NCI-H1694 treated with DMSO at 0.1 percent for 48 hours (cell line): ENCODE data around the gene VIT.

Experiments
- DNase-seq: peaks from one replicate; lab custom pipeline; 2025; lab: John Stamatoyannopoulos, UW

The VIT gene

DNA sequence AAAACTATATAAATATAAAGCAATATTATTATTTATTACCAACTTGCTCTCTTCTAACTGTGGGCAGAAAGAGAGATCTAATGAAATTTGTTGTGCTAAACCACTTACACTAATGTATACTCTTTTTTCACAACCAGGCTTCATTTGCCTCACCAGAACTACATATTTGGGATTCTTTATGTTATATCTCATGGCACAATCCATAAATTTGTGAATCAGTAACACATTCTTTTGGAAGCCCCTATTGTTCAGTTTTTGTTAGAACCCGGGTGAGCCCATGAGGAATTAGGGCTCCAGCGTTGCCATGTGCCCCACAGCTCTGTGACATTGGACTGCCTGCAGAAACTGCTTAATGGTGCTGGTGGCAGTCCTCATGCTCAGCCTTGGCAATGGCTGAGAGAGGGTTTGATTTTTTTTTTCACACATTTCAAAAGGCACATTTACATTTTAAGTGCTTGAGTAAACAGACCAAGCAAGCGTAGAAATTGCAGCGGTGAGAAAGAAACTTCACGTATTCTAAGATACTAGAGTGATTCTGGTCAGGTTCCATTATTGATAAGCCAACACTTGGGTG, 15.3 kb downstream of the VIT start:
- no peak for DNase-seq

DNA sequence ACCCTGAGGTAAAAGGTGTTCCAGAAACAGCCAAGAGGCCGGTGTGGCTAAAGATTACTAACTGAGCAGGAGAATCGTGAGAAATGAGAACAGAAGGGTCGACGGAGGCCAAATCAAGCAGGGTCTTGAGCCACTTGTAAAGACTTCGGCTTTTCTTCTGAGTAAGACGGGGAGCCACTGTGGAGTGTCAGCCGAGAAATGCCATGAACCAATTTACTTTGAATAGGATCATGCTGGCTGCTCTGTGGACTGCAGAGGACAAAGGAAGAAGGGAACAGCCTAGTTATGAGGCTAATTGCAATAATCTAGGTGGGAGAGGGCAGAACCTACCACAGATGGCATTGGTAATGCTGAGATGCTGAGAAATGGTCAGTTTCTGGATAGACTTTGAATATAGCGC, 16.8 kb downstream of the VIT start:
- DNase-seq, result no peak

DNA sequence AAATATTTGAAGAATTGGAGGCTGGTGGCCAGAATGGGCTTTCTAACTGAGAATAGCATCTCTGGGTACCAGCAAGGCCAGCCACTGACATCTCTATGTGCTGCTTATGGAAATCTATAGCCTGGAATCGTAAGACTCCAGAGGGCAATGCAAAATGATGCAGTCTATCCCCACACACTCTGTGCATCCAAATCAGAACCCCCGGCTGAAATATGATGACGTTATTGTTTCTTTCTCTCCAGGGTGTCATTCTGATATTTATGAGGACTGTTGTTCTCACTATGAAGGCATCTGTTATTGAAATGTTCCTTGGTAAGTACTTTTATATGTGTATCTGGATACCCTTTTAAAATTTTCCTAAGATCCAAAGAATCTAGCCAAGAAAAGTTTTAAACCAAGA, 19.6 kb downstream of the VIT start:
- no peak for DNase-seq

DNA sequence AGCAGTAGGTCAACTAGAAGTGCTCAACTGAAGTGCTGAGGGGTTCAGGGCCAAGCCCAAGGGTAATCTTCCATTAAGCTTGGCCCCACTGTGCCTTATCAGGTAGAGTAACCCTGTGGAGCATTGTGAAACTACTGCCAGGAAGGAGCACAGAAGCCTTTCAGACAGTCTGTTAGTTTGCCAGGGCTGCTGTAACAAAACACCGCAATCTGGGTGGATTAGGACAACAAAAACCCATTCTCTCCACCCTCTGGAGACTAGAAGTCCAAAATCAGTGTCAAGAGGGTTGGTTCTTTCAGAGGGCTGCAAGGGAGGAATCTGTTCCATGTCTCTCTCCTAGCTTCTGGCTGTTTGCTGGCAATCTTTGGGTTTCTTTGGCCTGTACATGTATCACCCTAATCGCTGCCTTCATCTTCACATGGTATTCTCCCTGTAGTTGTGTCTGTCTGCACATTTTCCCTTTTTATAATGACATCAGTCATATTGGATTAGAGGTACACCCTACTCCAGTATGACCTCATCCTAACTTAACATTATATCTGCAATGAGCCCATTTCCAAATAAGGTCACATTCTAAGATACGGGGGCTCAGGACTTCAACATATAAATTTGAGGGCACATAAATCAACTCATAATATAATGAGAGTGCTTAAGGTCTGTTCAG, 21.2 kb downstream of the VIT start:
- DNase-seq, result no peak

DNA sequence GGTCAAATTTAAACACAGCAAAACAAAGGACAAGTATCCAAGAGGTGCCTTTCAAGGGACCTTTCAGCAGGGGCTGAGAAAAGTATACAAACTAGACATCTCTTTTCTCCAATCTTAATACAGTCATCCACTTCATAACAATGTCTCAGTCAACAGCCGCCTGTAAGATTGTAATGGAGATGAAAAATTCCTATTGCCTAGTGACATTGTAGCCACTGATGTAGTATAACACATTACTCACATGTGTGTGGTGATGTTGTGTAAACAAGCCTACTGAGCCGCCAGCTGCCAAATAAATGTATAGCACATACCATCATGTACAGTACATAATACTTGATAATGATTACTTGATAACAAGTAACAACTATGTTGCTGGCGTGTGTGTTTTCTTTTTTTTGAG, 31.0 kb downstream of the VIT start:
- DNase-seq, result no peak

DNA sequence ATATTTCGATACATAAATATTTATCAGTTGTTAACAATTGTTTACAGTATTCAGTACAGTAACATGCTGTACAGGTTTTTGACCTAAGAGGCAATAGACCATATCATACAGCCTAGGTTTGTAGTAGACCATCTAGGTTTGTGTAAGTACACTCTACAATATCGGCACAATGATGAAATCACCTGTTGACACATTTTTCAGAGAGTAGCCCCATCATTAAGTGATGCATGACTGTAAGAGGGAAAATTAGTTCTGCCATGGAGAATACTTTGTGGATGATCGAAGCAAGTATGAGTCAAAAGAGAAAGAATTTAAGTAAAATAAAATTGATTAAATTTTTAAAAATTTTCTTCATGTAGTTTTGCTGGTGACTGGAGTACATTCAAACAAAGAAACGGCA, 32.6 kb downstream of the VIT start:
- no peak for DNase-seq

DNA sequence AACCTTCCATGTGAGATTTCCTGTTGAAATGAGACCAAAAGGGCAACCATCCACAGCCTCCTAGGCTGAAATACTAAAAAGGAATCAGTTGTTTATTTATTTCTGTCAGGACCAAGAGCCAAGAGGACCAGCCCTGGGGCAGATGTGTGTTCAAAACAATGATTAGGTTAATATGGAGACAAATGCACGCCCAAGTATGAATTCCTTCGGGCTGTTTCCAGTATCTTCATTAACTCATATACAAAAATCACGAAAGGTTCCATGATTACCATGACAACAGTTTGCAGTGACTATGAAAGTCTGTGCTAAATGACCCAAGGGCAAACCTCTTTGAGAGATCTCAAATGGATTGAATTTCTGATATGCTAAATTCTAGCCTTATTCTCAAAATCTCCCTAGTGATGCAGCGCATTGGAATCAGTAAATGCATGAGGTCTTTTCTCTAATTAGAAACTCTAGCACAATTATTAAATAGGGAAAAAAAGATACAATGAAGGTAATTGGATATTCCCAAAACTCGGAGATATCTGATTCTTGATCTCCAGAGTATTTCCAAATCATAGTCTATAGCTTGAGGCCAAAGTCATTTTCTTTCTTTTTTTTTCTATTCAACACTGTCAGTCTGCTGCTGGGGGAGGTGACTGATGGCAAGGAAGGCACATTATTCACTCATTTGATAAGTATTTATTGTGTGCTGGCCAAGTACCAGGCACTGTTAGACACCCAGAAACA, 35.6 kb downstream of the VIT start:
- DNase-seq, result no peak

DNA sequence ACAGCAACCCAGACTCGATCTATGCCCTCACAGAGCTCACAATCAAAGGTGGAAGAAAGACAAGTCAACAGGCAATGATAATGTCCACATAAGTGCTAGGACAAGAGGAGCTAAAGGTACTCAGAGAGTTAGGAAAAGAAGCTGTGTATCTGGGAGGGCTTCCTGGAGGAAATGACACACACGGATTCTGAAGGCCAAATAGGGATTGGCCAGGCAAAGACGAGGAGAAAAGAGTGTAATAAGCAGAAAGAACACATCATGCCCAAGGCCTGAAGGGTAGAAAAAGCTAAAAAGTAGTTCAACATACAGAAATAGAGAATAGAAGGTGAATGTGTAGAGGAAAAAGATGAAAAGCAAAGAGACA, 36.1 kb downstream of the VIT start:
- DNase-seq, result no peak

DNA sequence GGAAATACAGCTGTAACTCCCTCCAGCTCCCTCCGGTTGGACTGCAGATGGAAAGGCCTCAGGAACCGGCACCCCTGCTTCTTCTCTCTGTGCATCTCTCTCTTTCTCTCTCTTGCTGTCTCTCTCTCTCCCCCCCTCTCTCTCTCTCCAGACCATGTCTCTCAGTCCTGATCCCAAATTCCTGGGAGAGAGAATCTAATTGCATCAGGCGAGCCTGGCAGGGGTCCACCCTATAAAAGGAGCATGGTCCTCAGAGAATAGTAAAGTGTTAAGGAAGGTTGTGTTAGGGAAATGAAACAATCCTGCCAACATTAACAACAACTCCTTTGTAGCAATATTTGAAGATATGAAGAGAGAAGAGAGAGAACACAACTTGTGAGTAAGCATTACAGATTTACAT, 36.7 kb downstream of the VIT start:
- no peak for DNase-seq

DNA sequence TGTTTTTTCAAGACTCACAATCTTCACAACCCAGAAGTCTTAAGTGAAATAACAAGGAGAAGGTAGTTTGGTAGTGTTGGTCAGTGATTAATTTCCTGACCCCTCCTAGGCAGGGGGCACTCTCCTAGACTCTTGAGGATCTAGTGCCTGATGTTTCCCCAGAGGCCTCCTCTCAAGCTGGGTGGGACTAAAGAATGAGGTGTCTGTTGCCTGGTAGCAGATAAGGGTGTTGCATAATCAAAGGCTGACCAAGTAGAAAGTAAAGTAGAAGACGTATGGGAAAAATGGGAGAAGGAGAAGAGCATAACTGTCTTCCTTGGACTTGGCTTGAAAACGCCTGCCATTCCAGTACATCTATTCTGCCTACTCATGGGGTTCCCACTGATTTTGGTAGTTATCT, 37.8 kb downstream of the VIT start:
- no peak for DNase-seq

DNA sequence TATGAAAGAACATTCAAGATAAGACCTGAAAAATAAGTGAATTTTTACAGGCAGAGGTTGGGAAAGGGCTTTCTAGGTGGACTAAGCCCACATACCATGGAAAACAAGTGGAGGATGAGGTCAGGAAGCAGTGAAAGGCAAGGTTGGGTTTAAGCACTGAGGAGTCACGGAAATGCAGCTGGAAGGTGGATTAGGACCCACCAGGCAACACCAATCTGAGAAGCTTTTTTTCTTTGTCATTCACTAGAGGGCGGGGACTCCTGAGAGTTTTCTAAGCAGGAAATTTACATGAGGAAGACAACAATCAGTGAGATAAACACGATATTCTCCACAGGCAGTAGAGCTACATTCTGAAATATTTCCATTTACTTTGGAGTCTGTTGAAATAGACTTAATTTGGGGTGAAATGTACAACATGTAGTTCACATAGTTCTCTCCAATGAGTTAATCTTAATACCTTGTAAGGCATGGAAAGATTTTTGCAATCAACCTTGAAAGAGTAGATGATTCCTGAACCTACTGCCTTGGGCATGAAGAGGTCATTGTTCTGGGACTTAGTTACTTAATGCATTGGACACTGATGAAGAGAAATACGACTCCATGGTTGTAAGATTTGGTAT, 40.7 kb downstream of the VIT start:
- DNase-seq, result no peak

DNA sequence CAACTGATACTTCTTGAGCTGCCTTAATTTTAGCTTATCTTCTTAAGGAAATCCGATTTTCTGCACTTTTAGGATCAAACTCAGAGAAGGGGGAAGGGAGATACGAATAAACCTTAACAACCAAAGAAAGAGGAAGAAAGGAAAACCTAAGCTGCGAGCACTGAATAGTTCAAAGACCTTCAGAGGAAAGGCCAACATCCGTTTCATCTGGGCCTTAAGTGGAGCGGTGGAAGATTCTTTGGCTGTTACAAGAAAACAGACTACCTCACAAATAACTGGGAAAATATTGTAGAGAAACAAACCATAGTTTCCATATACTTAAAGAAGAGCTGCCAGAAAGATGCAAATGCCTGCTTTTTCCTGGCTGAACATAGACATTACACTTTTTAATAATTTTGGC, 43.6 kb downstream of the VIT start:
- no peak for DNase-seq

DNA sequence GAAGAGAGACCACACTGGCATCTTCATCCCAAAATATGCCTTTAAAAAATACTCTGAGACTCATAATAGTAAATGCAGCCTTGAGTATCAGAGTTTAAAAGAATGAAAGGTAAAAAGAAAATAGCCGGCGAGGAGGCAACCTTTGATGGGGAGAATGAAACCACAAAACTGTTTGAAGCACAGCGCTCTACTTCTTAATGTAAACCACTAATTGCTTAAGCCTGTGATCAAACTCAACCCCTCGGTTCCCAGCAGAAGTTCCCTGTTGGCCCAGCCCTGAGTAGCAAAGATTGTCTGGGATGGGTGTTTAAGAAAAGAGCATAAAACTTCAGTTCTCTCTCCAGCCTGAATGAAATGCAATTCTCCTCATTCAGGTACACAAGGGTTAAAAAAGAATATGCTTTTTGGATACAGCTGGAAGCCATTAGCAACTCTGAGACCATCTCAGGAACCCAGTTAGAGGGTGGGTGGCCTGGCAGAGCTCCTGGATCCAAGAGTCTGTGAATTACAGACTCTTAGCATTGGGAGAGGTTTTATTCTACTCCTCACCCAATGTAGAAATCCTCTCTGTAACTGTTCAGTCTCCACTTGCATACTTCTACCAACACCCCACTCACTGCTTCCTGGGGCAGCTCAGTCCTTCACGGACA, 44.8 kb downstream of the VIT start:
- DNase-seq, result no peak

DNA sequence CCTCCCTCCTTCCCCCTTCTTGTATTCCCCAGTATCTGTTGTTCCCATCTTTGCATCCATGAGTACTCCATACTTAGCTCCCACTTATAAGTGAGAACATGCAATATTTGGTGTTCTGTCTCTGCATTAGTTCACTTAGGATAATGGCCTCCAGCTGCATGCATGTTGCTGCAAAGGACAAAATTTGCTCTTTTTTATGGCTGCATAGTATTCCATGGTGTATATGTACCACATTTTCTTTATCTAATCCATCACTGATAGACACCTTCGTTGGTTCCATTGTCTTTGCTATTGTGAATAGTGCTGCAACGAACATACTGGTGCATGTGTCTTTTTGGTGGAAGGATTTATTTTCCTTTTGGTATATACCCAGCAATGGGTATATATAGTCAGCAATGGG, 47.4 kb downstream of the VIT start:
- no peak for DNase-seq

DNA sequence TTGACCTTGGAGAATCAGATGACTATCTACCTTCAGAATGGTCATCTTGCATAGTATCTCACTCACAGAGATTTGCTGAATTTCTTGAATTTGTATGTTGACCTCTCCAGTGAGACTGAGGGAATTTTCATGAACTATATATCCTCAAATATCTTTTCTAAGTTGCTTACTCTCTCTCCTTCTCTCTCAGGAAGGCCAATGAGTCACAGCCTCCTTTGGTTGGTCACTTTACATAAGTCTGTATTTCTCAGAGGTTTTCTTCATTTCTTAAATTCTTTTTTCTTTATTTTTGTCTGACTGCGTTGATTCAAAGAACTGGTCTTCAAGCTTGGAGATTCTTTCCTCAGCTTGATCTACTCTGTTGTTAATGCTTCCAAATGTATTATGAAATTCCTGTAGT, 51.7 kb downstream of the VIT start:
- no peak for DNase-seq

DNA sequence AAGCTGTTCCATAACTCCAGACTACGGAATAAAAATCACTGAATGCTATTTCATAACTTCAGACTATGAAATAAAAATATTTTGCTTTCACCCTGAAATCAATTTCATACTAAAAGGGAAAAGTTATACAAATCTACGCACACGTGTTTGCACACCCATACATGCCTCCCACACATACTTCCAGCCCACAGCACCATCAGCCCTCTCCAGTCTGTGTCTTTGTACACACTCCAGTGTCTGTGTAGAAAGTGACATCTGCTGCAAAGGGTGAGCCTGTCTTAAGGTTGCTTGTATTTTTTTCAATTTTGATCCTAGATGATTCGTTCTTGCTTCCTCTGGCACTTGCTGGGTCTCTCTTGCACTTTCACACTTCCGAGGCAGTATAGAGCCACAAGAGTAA, 53.6 kb downstream of the VIT start:
- DNase-seq, result no peak

DNA sequence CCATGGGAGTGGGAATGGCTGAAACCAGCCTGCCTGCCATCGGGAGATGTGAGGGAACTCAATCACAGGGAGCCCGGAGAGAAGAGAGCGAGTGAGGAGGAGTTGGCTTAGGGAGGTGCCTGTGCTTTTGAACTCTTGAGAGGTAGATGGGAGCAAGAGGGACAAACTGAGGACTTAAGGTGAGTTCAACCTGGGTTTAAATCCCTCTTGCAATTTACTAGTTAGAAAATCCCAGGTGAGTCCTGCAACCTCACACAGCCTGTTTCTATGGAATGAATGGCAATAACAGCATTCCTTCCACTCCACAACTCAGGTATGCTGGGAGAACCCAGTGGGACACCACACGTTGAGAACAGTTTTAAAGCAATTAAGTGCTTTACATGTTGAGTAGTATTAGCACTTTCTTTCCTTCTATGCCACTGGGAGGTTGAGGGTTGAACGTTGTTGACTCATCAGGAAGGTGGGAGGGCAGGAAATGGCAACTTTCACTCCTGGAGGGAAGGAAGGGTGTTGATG, 57.3 kb downstream of the VIT start:
- no peak for DNase-seq

DNA sequence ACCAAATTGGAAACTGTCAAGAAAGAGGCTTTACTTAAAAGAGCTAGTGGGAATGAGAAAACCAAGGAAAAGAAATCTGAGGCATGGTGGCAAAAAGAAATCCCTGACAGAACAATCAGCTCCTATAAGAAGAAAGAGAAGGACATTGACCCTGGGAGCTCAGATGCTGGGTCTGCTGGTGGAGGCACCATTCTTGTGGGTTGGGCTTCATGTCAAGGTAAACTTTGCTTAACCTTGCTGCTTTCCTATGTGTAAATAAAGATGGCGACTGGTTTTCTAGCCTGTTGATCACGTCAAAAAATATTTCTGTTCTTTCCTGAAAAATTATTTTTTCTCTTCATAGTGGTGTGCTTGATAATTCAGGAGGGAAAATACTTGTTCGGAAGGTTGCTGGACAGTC, 58.1 kb downstream of the VIT start:
- DNase-seq, result no peak

DNA sequence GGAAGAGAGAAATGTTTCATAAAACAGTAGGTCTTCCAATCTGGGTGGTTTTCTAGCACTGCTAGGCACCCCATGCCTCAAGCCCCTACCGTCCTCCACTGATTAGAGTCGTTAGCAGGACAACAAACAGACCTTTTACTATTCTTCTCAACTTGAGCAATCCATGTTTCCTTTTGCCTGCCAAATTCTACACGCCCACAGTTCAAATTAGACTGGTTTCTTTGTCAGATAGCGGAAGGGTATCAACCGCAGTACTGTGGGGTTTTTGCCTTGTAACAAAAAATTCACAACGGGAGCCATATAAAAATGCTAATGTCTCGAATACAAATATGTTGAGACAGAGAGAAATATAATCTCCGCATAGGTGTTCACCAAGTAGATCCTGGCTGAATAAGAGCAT, 59.9 kb downstream of the VIT start:
- no peak for DNase-seq

DNA sequence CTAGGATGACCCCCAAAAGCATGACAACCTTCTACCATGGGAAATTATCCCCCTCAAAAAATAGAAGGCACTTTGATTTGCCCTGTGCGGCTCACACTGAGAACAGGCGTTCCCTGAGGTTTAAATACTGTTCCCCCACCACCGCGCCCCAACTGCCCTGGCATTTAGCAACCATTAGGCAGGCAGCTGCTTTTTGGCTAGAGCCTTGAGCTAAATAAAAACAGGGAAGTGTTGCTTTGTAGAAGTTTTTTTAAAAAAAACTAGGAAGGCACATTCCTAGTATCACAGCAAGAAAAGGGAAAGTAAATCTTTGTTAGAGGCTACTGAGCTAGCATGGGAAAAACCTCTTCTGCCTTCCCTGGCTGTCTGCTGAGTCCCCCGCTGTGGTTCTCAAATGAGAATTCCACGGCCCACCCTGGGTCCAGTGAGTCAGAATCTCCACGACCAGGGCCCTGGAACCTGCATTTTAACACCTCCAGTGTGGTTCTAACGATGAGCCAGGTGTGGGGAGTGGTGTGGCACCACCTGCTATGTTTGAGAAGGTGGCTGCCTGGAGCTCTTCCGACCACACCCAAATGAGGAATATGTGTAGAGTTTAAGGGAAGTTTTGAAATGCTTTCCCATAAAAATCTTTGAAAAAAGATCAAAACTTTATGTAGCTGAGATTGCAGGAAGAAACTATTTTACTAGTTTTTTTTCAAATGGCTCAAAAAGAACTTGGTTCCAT, 66.4 kb downstream of the VIT start:
- DNase-seq, result no peak

DNA sequence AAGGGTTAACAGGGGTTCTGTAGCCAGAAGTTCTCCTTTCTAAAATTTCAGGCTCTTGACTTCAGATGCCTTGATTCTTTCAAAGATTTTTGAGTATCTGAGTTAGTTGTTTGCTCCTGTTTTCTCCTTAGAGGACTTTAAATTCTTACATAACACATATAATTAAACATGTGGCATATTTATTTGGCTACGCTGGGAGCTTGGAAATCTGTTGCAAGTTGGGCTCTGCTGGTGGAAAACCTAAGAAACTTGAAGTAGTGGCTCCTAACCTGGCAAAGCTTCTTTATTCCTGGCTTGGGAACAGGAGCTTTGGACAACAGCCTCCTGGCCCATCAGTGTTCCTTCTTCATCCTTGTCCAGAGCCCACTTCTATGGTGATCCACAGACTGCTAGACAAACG, 72.6 kb downstream of the VIT start:
- DNase-seq, result no peak
